Kidney (tissue), 14 donors: ENCODE measurements around the gene SDK1. TPM values are rescaled to one million over a fixed set of nuclear protein-coding genes. Genes with fewer than 3 reads are reported as not detected.

Source experiments
- DNase-seq, 5 donors: peaks; one replicate each; pipeline ENCODE4 v3.0.0-alpha.2; 2013 to 2020
- FAIRE-seq: peaks from 2 replicates; lab custom pipeline; 2012; peaks lifted over from hg19 to GRCh38; lab: Jason Lieb, UNC
- H3K27ac ChIP-seq, 2 donors: one replicate each; pipeline ENCODE4 v1.7.0; 2013; ENCODE audit warnings: low read depth in 2 of 2, low read length in 2 of 2, inconsistent platforms in 1 of 2
- H3K27me3 ChIP-seq: one replicate; pipeline ENCODE4 v1.7.1; 2013; ENCODE audit warnings: low read length, inconsistent platforms; ENCODE audit not compliant: control insufficient read depth, insufficient read depth
- H3K36me3 ChIP-seq, 3 donors: one replicate each; pipeline versions ENCODE4 v1.7.0 to v1.7.1; 2013; ENCODE audit warnings: low read length in 3 of 3, control low read depth in 1 of 3, inconsistent platforms in 1 of 3; ENCODE audit not compliant: insufficient read depth in 3 of 3, control insufficient read depth in 2 of 3
- H3K4me1 ChIP-seq, 3 donors: one replicate each; pipeline versions ENCODE4 v1.7.0 to v1.7.1; 2013; ENCODE audit warnings: low read length in 3 of 3, inconsistent platforms in 1 of 3, low read depth in 1 of 3; ENCODE audit not compliant: control insufficient read depth in 2 of 3, insufficient read depth in 2 of 3
- H3K4me3 ChIP-seq, 3 donors: one replicate each; pipeline versions ENCODE4 v1.7.0 to v1.8.1; 2013; ENCODE audit warnings: low read length in 3 of 3, control low read depth in 1 of 3, inconsistent platforms in 1 of 3
- H3K9ac ChIP-seq, 3 donors: one replicate each; pipeline versions ENCODE4 v1.7.0 to v1.7.1; 2013; ENCODE audit warnings: low read length in 3 of 3, control low read depth in 1 of 3, inconsistent platforms in 1 of 3
- H3K9me3 ChIP-seq, 3 donors: one replicate each; pipeline versions ENCODE4 v1.7.0 to v1.7.1; 2013; ENCODE audit warnings: low read length in 3 of 3, control low read depth in 1 of 3, inconsistent platforms in 1 of 3; ENCODE audit not compliant: control insufficient read depth in 2 of 3, insufficient read depth in 1 of 3
- CTCF ChIP-seq: IDR thresholded peaks from 3 replicates; pipeline ENCODE4 v1.5.1; 2012; ENCODE audit warnings: mild to moderate bottlenecking, moderate library complexity, borderline replicate concordance; ENCODE audit not compliant: insufficient read depth; ENCODE audit errors: extremely low read depth
- intact Hi-C: fragments of 100-400 bp; cut with DNase I; formaldehyde crosslinking; loops from one replicate; pipeline ENCODE4 v1.11.1; 2022
- polyA plus RNA-seq: library from polyadenylated mRNA; stranded (reverse); fragments of 350-450 nt; fragmentation: Illumina TruSeq; extraction: RNeasy Lipid Tissue Mini Kit (QIAGEN cat#74804); gene quantifications from one replicate; pipeline ENCODE4 v1.2.3, GENCODE V29; 2014; ENCODE audit warnings: low read depth, low replicate concordance; ENCODE audit not compliant: insufficient read depth
- total RNA-seq: library from RNA; stranded (reverse); fragmentation: NEBNext Ultra II Directional; extraction: Animal tissue kit (Norgen Biotek cat#: 25700); gene quantifications from one replicate; pipeline ENCODE4 v1.2.1, GENCODE V29; 2021
- donor health status: control.
- donor health status: control.
- donor health status: control.
- donor health status: control.
- donor health status: control.
- donor health status: DM: yes; HTN: yes; CAD: no.
- donor health status: Normal renal cell carcinoma (clear cell type).

Gene SDK1
- total and polyA plus RNA-seq, 2 donors from 2014 or later: 2.0 to 38.3 TPM

GRCh38 chr7:3434611-3435010, 133.6 kb downstream of the SDK1 start:
- no peaks in the 10 kb centered on the region for H3K9me3 ChIP-seq
- no peak for FAIRE-seq
- no peak for DNase-seq
- H3K27me3 ChIP-seq: no peaks in the 10 kb centered on the region
- no peaks in the 10 kb centered on the region for H3K36me3 ChIP-seq
- intact Hi-C loops: no loop called here
- H3K4me3 ChIP-seq: no peak overlapping the region
- H3K4me1 ChIP-seq: no peaks in the 10 kb centered on the region
- H3K9ac ChIP-seq: no peak overlapping the region
- no peak for TF ChIP-seq CTCF
- no peak overlapping the region for H3K27ac ChIP-seq

- H3K4me1 ChIP-seq: no peaks in the 10 kb centered on the region
- no peak for TF ChIP-seq CTCF
- no peaks in the 10 kb centered on the region for H3K36me3 ChIP-seq
- H3K27me3 ChIP-seq: no peaks in the 10 kb centered on the region
- no peak overlapping the region for H3K4me3 ChIP-seq
- H3K9me3 ChIP-seq: no peaks in the 10 kb centered on the region
- H3K9ac ChIP-seq: no peak overlapping the region
- no peak overlapping the region for H3K27ac ChIP-seq
- FAIRE-seq (no peak), DNase-seq (no peak)
- intact Hi-C loops: no loop called here
Observed at GRCh38 chr7:3436112-3436511, 135.1 kb downstream of the SDK1 start.

- Histone ChIP-seq H3K9me3 (no peaks in the 10 kb centered on the region), H3K36me3 (no peaks in the 10 kb centered on the region), H3K27ac (no peak overlapping the region), H3K4me1 (no peaks in the 10 kb centered on the region), H3K9ac (no peak overlapping the region), H3K27me3 (no peaks in the 10 kb centered on the region), H3K4me3 (no peak overlapping the region)
- no peak for FAIRE-seq
- TF ChIP-seq CTCF: no peak
- intact Hi-C loops: no loop called here
- DNase-seq: no peak
Observed at GRCh38 chr7:3436746-3437145, 135.7 kb downstream of the SDK1 start.

- Histone ChIP-seq H3K36me3 (no peaks in the 10 kb centered on the region), H3K4me1 (no peaks in the 10 kb centered on the region), H3K27ac (no peak overlapping the region), H3K27me3 (no peaks in the 10 kb centered on the region), H3K9ac (no peak overlapping the region), H3K9me3 (no peaks in the 10 kb centered on the region), H3K4me3 (no peak overlapping the region)
- DNase-seq (no peak), FAIRE-seq (no peak)
- intact Hi-C loops: no loop called here
- TF ChIP-seq CTCF: no peak
Observed at GRCh38 chr7:3437467-3437866, 136.4 kb downstream of the SDK1 start.
